Measurements from ENCODE around the gene ARID1B.

The ARID1B gene

DNA sequence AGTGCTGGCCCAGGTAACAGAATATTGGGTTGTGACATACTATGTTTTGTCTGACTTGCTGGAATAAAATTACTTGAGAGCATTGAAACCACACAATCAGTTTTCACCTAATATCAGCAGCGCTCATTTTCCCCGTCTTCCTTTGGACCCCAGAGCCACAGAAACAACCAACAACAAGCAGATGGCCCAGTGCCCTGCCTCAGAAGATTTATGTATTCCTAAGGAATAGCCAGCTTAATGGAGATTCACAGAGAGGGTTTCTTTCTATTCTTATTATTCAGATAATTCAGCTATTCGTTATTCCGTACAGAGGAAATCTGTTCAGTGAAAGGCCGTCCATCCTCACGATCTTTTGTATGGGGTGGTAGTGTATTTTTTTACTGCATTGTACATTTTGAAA is 391.3 kb downstream of the ARID1B start:
- no peak overlapping the region for H2BK120ac ChIP-seq (ENCODE audit: insufficient read depth, low read length, poor library complexity)
- DNase-seq: no peak
- no peak overlapping the region for H3K23ac ChIP-seq (ENCODE audit: low read length)
- H3K4ac ChIP-seq (ENCODE audit: low read depth, low read length): no peak overlapping the region
- H3K4me1 ChIP-seq (ENCODE audit: control insufficient read depth in 1 of 2, insufficient read depth in 2 of 2, low read length in 2 of 2): peaks cover 6 to 11% of the 10 kb centered on the region in 2 experiments
- H3K79me2 ChIP-seq (ENCODE audit: control insufficient read depth, insufficient read depth, low read length, poor library complexity): no peaks in the 10 kb centered on the region
- no peak overlapping the region for H3K4me3 ChIP-seq (ENCODE audit: low read depth, low read length)
- no peak overlapping the region for H3K14ac ChIP-seq (ENCODE audit: low read length)
- no peak overlapping the region for H2BK12ac ChIP-seq (ENCODE audit: low read length)
- H3K9me3 ChIP-seq (ENCODE audit: insufficient read depth, low read depth, low read length): no peaks in the 10 kb centered on the region
- H3K36me3 ChIP-seq (ENCODE audit: control insufficient read depth in 1 of 2, insufficient read depth in 2 of 2, low read length in 2 of 2): peaks cover 8 to 11% of the 10 kb centered on the region in 2 experiments
- H3K4me2 ChIP-seq (ENCODE audit: low read length): no peak overlapping the region
- H3K79me1 ChIP-seq (ENCODE audit: low read length): no peaks in the 10 kb centered on the region
- H2AFZ ChIP-seq (ENCODE audit: insufficient read depth, low read length, poor library complexity): no peak overlapping the region
- no peak overlapping the region for H2AK5ac ChIP-seq (ENCODE audit: low read length)
- H4K91ac ChIP-seq (ENCODE audit: low read depth, low read length): no peak overlapping the region
- H3K27ac ChIP-seq (ENCODE audit: low read depth, low read length): no peak overlapping the region
- no peak overlapping the region for H3K9ac ChIP-seq (ENCODE audit: low read length)
- H4K8ac ChIP-seq (ENCODE audit: low read depth, low read length): no peak overlapping the region
- no peak overlapping the region for H3K18ac ChIP-seq (ENCODE audit: low read length)
- no peak overlapping the region for H4K12ac ChIP-seq (ENCODE audit: low read depth, low read length)
- H2BK5ac ChIP-seq (ENCODE audit: low read depth, low read length, poor library complexity): no peak overlapping the region
- H3K27me3 ChIP-seq (ENCODE audit: insufficient read depth, low read length): no peaks in the 10 kb centered on the region
- WGBS (ENCODE audit: extremely low coverage, insufficient coverage, insufficient read length): no CpG with 5 or more reads among the region's 6 CpGs

DNA sequence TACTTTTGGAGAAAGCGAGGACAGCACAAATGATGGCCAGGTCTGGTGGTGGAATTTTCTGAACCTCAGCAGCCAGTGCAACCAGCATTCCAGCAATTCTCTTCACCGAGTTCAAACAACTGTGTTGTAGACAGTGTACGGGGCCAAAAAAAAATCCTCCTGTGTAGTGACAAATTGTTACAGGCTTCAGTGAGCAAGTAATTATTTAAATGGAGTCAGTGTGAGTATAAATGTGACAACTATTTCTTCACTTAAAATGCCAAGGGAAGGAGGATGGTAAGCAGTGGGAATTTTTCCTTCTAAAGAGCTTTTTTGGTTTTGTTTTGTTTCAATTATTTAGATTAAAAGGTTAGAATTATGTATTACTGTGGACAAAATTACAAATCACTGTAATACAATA is 392.0 kb downstream of the ARID1B start:
- Histone ChIP-seq H2BK120ac (ENCODE audit: insufficient read depth, low read length, poor library complexity) (no peak overlapping the region), H2BK12ac (ENCODE audit: low read length) (no peak overlapping the region), H3K9ac (ENCODE audit: low read length) (no peak overlapping the region), H3K4me1 (ENCODE audit: control insufficient read depth in 1 of 2, insufficient read depth in 2 of 2, low read length in 2 of 2) (peaks cover 6 to 11% of the 10 kb centered on the region in 2 experiments), H3K36me3 (ENCODE audit: control insufficient read depth in 1 of 2, insufficient read depth in 2 of 2, low read length in 2 of 2) (peaks cover 8 to 11% of the 10 kb centered on the region in 2 experiments), H2BK5ac (ENCODE audit: low read depth, low read length, poor library complexity) (no peak overlapping the region), H4K12ac (ENCODE audit: low read depth, low read length) (no peak overlapping the region), H3K9me3 (ENCODE audit: insufficient read depth, low read depth, low read length) (no peaks in the 10 kb centered on the region), H3K4ac (ENCODE audit: low read depth, low read length) (no peak overlapping the region), H3K4me3 (ENCODE audit: low read depth, low read length) (no peak overlapping the region), H3K79me1 (ENCODE audit: low read length) (no peaks in the 10 kb centered on the region), H3K23ac (ENCODE audit: low read length) (no peak overlapping the region), H3K18ac (ENCODE audit: low read length) (no peak overlapping the region), H4K91ac (ENCODE audit: low read depth, low read length) (no peak overlapping the region), H3K27ac (ENCODE audit: low read depth, low read length) (no peak overlapping the region), H3K27me3 (ENCODE audit: insufficient read depth, low read length) (no peaks in the 10 kb centered on the region), H3K14ac (ENCODE audit: low read length) (no peak overlapping the region), H3K4me2 (ENCODE audit: low read length) (no peak overlapping the region), H4K8ac (ENCODE audit: low read depth, low read length) (no peak overlapping the region), H2AK5ac (ENCODE audit: low read length) (no peak overlapping the region), H2AFZ (ENCODE audit: insufficient read depth, low read length, poor library complexity) (no peak overlapping the region), H3K79me2 (ENCODE audit: control insufficient read depth, insufficient read depth, low read length, poor library complexity) (no peaks in the 10 kb centered on the region)
- DNase-seq: peak in 1 of 2 donors; percentile 64
- WGBS (ENCODE audit: extremely low coverage, insufficient coverage, insufficient read length): no CpG with 5 or more reads among the region's 3 CpGs

DNA sequence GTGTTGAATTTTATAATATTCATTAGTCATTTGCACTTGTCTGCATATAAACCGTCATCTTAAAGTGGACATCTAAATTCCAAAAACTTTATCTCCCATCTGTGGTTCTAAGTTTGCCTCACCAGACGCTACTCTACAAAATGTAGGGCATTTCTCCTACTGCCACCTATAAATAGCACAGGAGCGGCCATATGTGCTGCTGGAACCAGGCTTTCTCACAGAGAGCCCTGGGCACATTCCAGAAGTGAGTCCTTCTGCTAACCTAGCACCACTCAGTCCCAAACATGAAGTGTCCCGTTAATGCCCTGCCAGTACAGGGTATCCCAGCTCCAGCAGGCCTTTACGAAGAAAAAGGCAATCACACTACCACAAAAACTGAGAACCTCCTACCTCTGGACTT is 392.5 kb downstream of the ARID1B start:
- WGBS (ENCODE audit: extremely low coverage, insufficient coverage, insufficient read length): no CpG with 5 or more reads among the region's 5 CpGs
- H2BK5ac ChIP-seq (ENCODE audit: low read depth, low read length, poor library complexity): no peak overlapping the region
- H3K27ac ChIP-seq (ENCODE audit: low read depth, low read length): no peak overlapping the region
- H4K12ac ChIP-seq (ENCODE audit: low read depth, low read length): no peak overlapping the region
- H2BK120ac ChIP-seq (ENCODE audit: insufficient read depth, low read length, poor library complexity): no peak overlapping the region
- peaks cover 6 to 11% of the 10 kb centered on the region in 2 experiments for H3K4me1 ChIP-seq (ENCODE audit: control insufficient read depth in 1 of 2, insufficient read depth in 2 of 2, low read length in 2 of 2)
- H2BK12ac ChIP-seq (ENCODE audit: low read length): no peak overlapping the region
- H2AFZ ChIP-seq (ENCODE audit: insufficient read depth, low read length, poor library complexity): no peak overlapping the region
- no peaks in the 10 kb centered on the region for H3K27me3 ChIP-seq (ENCODE audit: insufficient read depth, low read length)
- H3K4me2 ChIP-seq (ENCODE audit: low read length): no peak overlapping the region
- H3K23ac ChIP-seq (ENCODE audit: low read length): no peak overlapping the region
- DNase-seq: peak; percentile 57 to 73
- H3K36me3 ChIP-seq (ENCODE audit: control insufficient read depth in 1 of 2, insufficient read depth in 2 of 2, low read length in 2 of 2): peaks cover 8 to 11% of the 10 kb centered on the region in 2 experiments
- H3K4me3 ChIP-seq (ENCODE audit: low read depth, low read length): no peak overlapping the region
- H4K91ac ChIP-seq (ENCODE audit: low read depth, low read length): no peak overlapping the region
- H3K4ac ChIP-seq (ENCODE audit: low read depth, low read length): no peak overlapping the region
- no peak overlapping the region for H4K8ac ChIP-seq (ENCODE audit: low read depth, low read length)
- H3K79me1 ChIP-seq (ENCODE audit: low read length): no peaks in the 10 kb centered on the region
- H3K18ac ChIP-seq (ENCODE audit: low read length): no peak overlapping the region
- no peaks in the 10 kb centered on the region for H3K9me3 ChIP-seq (ENCODE audit: insufficient read depth, low read depth, low read length)
- H2AK5ac ChIP-seq (ENCODE audit: low read length): no peak overlapping the region
- no peaks in the 10 kb centered on the region for H3K79me2 ChIP-seq (ENCODE audit: control insufficient read depth, insufficient read depth, low read length, poor library complexity)
- no peak overlapping the region for H3K14ac ChIP-seq (ENCODE audit: low read length)
- H3K9ac ChIP-seq (ENCODE audit: low read length): no peak overlapping the region

DNA sequence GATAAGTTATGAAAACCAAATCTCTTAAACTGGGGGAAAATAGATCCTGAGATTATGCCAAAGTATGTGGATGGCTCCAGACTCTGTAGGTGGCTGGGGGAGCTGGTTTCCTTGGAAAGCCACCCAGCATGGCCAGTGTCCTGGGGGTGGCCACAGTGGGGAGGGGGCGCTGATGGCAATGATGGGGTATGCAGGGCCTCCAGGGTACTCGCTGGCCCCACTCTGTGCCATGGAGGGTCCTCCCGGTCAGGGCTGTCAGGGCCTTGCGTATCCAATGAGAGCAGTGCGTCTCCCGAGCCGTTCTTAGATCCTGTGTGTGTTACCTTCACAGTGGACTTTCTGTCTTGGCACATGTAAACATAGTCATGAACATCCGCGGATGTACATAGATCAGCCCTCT is 393.4 kb downstream of the ARID1B start:
- no peak overlapping the region for H3K9ac ChIP-seq (ENCODE audit: low read length)
- no CpG with 5 or more reads among the region's 9 CpGs for WGBS (ENCODE audit: extremely low coverage, insufficient coverage, insufficient read length)
- H4K8ac ChIP-seq (ENCODE audit: low read depth, low read length): no peak overlapping the region
- no peak overlapping the region for H2BK5ac ChIP-seq (ENCODE audit: low read depth, low read length, poor library complexity)
- no peak for DNase-seq
- no peak overlapping the region for H3K27ac ChIP-seq (ENCODE audit: low read depth, low read length)
- H4K12ac ChIP-seq (ENCODE audit: low read depth, low read length): no peak overlapping the region
- no peak overlapping the region for H3K4me3 ChIP-seq (ENCODE audit: low read depth, low read length)
- no peak overlapping the region for H4K91ac ChIP-seq (ENCODE audit: low read depth, low read length)
- H3K4me1 ChIP-seq (ENCODE audit: control insufficient read depth in 1 of 2, insufficient read depth in 2 of 2, low read length in 2 of 2): peaks cover 6 to 11% of the 10 kb centered on the region in 2 experiments
- H3K27me3 ChIP-seq (ENCODE audit: insufficient read depth, low read length): no peaks in the 10 kb centered on the region
- no peak overlapping the region for H3K4ac ChIP-seq (ENCODE audit: low read depth, low read length)
- H3K23ac ChIP-seq (ENCODE audit: low read length): no peak overlapping the region
- H3K14ac ChIP-seq (ENCODE audit: low read length): no peak overlapping the region
- no peak overlapping the region for H2BK12ac ChIP-seq (ENCODE audit: low read length)
- no peak overlapping the region for H2BK120ac ChIP-seq (ENCODE audit: insufficient read depth, low read length, poor library complexity)
- no peak overlapping the region for H3K18ac ChIP-seq (ENCODE audit: low read length)
- peaks cover 8 to 11% of the 10 kb centered on the region in 2 experiments for H3K36me3 ChIP-seq (ENCODE audit: control insufficient read depth in 1 of 2, insufficient read depth in 2 of 2, low read length in 2 of 2)
- no peaks in the 10 kb centered on the region for H3K79me1 ChIP-seq (ENCODE audit: low read length)
- no peaks in the 10 kb centered on the region for H3K79me2 ChIP-seq (ENCODE audit: control insufficient read depth, insufficient read depth, low read length, poor library complexity)
- no peaks in the 10 kb centered on the region for H3K9me3 ChIP-seq (ENCODE audit: insufficient read depth, low read depth, low read length)
- H2AK5ac ChIP-seq (ENCODE audit: low read length): no peak overlapping the region
- H3K4me2 ChIP-seq (ENCODE audit: low read length): no peak overlapping the region
- H2AFZ ChIP-seq (ENCODE audit: insufficient read depth, low read length, poor library complexity): no peak overlapping the region

Data from trophoblast cell (in vitro differentiated cells and primary cell).